Heart left ventricle (tissue), 16 donors: ENCODE results near the gene HS3ST6. TPM values are rescaled to one million over a fixed set of nuclear protein-coding genes. Genes with fewer than 3 reads are reported as not detected.

Experiments
- ATAC-seq, 4 donors: fragments of 200-7000 bp; cut with Tn5 transposase; one replicate each; pipeline ENCODE4 v1.9.1; 2020 to 2022; ENCODE audit warnings: moderate library complexity in 4 of 4, mild to moderate bottlenecking in 3 of 4, moderate number of reproducible peaks in 1 of 4
- DNase-seq, 5 donors: peaks; one replicate each; pipeline ENCODE4 v3.0.0-alpha.2; 2020
- H3K27ac ChIP-seq, 12 donors: fragments of 200-600 bp; sonication (generic) in 4 of 12; one replicate each; pipeline versions ENCODE4 v1.5.0 to v1.8.0; 2016 to 2022; ENCODE audit warnings: mild to moderate bottlenecking in 2 of 12
- H3K27me3 ChIP-seq, 9 donors: fragments of 200-600 bp; sonication (generic) in 2 of 9; one replicate each; pipeline versions ENCODE4 v1.5.1 to v1.8.0; 2016 to 2022; ENCODE audit warnings: mild to moderate bottlenecking in 3 of 9
- H3K36me3 ChIP-seq, 9 donors: fragments of 200-600 bp; sonication (generic) in 2 of 9; one replicate each; pipeline versions ENCODE4 v1.5.0 to v1.8.0; 2018 to 2022; ENCODE audit warnings: mild to moderate bottlenecking in 2 of 9
- H3K4me1 ChIP-seq, 12 donors: fragments of 200-600 bp; sonication (generic) in 4 of 12; one replicate each; pipeline versions ENCODE4 v1.5.0 to v1.8.0; 2016 to 2022; ENCODE audit warnings: mild to moderate bottlenecking in 3 of 12
- H3K4me3 ChIP-seq, 12 donors: fragments of 200-600 bp; sonication (generic) in 4 of 12; one replicate each; pipeline versions ENCODE4 v1.5.0 to v1.8.0; 2017 to 2022; ENCODE audit warnings: mild to moderate bottlenecking in 9 of 12, moderate library complexity in 4 of 12
- H3K9me3 ChIP-seq, 12 donors: fragments of 200-600 bp; sonication (generic) in 4 of 12; one replicate each; pipeline versions ENCODE4 v1.5.0 to v1.8.0; 2016 to 2022; ENCODE audit warnings: mild to moderate bottlenecking in 1 of 12
- POLR2A ChIP-seq, 2 donors: fragments of 450-650 bp; IDR thresholded peaks; one replicate each; pipeline ENCODE4 v1.6.1; 2017; ENCODE audit warnings: antibody characterized with exemption in 2 of 2, mild to moderate bottlenecking in 2 of 2, moderate library complexity in 2 of 2
- WGBS, 4 donors: extraction: QIAGEN DNeasy Blood & Tissue Kit in 2 of 4; methylation state at CpG; one replicate each; pipeline versions ENCODE4 v1.1.5 to v1.1.7; 2013 to 2018; 5-methylcytosine and 5-hydroxymethylcytosine counted together
- intact Hi-C, 10 donors: fragments of 100-400 bp; cut with DNase I; formaldehyde crosslinking; loops; one replicate each; pipeline versions ENCODE4 v1.11.1 to v1.14.2; 2022
- polyA plus RNA-seq, 2 donors: library from polyadenylated mRNA; stranded (reverse); fragments of 200-250 nt; gene quantifications; one replicate each; pipeline ENCODE4 v1.2.3, GENCODE V29; 2013
- total RNA-seq, 9 donors: library from RNA; depleted of rRNA in 2 of 9; stranded (reverse); fragments of >200 nt in 2 of 9; fragmentation: NEBNext Ultra II Directional in 3 of 9; extraction: Animal tissue kit (Norgen Biotek cat#: 25700) in 3 of 9; gene quantifications; one replicate each; pipeline versions ENCODE4 v1.1.0 to v1.2.4, GENCODE V29; 2016 to 2023
- TF ChIP-seq, protein P1 (sequence below), 12 donors: fragments of 200-600 bp; sonication (generic) in 4 of 12; IDR thresholded peaks; one replicate each; pipeline versions ENCODE4 v1.5.0 to v1.8.0; 2018 to 2022; ENCODE audit warnings: antibody characterized with exemption in 12 of 12, mild to moderate bottlenecking in 5 of 12
- donor health status: ischemic (EF 13 %, LVEDD 7.1; RV severe dilation, severe dysfunction).
- donor health status: healthy with polysubstance abuse.
- donor health status: DM: no; HTN: yes; CAD: no.
- donor health status: DM: no; HTN: no; CAD: no.
- donor health status: ischemic (EF 25% LVEDD 6.9; RV normal size, moderate dysfunction).
- donor health status: ischemic (EF 25% LVEDD 5.7; RV mildly dilated, moderate dysfunction).
- donor health status: healthy.
- donor health status: DM: yes; HTN: yes; CAD: no.
- donor health status: ischemic (EF 35%, LVEDD 5.7; RV mildly dilated, moderate dysfunction).
- donor health status: nonischemic (EF 11% LVEDD 7.7; RV severe dilation, severe dysfunction).
- donor health status: DM: yes; HTN: yes; CAD: no.
- donor health status: PGD.
- donor health status: ischemic (EF 29% LVEDD 5.4; RV normal size, mild dysfunction).
- donor health status: nonischemic (EF 23%, LVEDD 6.1; RV moderate dilation, normal function).

Gene HS3ST6
- total and polyA plus RNA-seq, 11 donors = not detected

DNA sequence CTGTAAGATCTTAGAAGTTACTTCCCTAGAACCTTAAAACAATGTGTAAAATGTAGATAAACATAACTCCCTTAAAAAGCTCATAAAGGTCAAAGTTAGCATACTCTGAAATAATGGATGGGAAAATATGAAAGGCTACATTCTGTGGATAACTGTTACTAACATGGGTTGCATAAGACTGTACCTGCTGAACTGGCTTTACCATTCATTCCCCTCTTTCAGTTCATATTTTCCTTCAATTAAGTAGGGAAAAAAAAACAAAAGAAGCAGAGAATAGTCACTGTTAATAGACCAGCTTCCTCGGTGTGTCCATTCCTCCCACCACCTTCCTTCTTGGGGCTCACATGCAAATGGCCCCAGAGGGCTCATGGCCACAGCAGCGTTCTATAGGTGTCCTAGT lies 38.7 kb downstream of the HS3ST6 start:
- ATAC-seq = no peak
- H3K36me3 ChIP-seq = no peaks in the 10 kb centered on the region
- H3K27me3 ChIP-seq = peaks cover 0 to 81% (median 24%) of the 10 kb centered on the region in 9 donors
- no peaks in the 10 kb centered on the region for H3K4me1 ChIP-seq
- intact Hi-C loops = loop anchor here in 1 of 10 donors (5.0 kb wide), 1 partner anchor 33 kb away; no protein-coding TSS in a partner anchor
- DNase-seq = no peak
- no peak overlapping the region for H3K27ac ChIP-seq
- WGBS, 4 donors = 39 to 67% (median 44%) methylated on average over 2 of the region's 2 CpGs
- no peaks in the 10 kb centered on the region for H3K9me3 ChIP-seq
- no peak overlapping the region for H3K4me3 ChIP-seq
- TF ChIP-seq, protein P1, sequence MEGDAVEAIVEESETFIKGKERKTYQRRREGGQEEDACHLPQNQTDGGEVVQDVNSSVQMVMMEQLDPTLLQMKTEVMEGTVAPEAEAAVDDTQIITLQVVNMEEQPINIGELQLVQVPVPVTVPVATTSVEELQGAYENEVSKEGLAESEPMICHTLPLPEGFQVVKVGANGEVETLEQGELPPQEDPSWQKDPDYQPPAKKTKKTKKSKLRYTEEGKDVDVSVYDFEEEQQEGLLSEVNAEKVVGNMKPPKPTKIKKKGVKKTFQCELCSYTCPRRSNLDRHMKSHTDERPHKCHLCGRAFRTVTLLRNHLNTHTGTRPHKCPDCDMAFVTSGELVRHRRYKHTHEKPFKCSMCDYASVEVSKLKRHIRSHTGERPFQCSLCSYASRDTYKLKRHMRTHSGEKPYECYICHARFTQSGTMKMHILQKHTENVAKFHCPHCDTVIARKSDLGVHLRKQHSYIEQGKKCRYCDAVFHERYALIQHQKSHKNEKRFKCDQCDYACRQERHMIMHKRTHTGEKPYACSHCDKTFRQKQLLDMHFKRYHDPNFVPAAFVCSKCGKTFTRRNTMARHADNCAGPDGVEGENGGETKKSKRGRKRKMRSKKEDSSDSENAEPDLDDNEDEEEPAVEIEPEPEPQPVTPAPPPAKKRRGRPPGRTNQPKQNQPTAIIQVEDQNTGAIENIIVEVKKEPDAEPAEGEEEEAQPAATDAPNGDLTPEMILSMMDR (IDR thresholded peaks at IDR 0.05) = no peak
- TF ChIP-seq POLR2A (IDR thresholded peaks at IDR 0.05) = no peak

DNA sequence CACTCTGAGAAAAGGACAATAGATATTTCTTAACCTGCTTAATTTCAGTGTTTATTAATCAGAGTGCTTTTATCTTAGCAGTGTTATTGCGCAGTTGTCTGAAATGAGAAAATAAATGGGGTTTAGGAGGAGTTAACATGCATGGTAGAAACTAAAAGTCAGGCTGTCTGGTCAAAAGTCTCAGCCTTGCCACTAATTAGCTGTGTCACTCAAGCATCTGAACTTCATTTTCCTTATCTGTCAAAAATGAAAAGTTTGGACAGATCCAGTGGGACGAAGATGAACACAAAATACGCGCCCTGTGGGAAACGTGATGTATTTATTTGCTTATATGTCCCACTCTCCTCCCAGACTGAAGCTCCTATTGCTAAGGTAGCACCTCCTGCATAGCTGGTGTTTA lies 40.0 kb downstream of the HS3ST6 start:
- Histone ChIP-seq H3K9me3 (no peaks in the 10 kb centered on the region), H3K4me1 (no peaks in the 10 kb centered on the region), H3K27ac (no peak overlapping the region), H3K27me3 (peaks cover 0 to 79% (median 27%) of the 10 kb centered on the region in 9 donors), H3K4me3 (no peak overlapping the region), H3K36me3 (no peaks in the 10 kb centered on the region)
- no peak for TF ChIP-seq POLR2A (IDR thresholded peaks at IDR 0.05)
- TF ChIP-seq, protein P1 (IDR thresholded peaks at IDR 0.05) = no peak
- WGBS, 4 donors = 65 to 81% (median 70%) methylated on average over 5 of the region's 5 CpGs
- intact Hi-C loops = loop anchor here in 1 of 10 donors (5.0 kb wide), 1 partner anchor 34 kb away; no protein-coding TSS in a partner anchor
- DNase-seq (no peak), ATAC-seq (no peak)

DNA sequence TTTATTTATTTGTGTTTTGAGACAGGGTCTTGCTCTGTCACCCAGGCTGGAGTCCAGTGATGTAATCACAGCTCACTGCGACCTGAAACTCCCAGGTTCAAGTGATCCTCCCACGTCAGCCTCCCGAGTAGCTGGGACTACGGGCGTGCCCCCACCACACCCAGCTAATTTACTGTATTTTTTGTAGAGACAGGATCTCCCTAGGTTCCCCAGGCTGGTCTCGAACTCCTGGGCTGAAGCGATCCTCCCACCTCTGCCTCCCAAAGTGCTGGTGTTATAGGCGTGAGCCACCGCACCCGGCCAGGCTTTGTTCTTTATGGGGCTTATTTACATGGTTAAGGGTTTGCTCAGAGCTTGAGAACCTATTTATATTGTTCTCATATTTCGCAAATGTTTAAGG lies 40.4 kb downstream of the HS3ST6 start:
- ATAC-seq (no peak), DNase-seq (no peak)
- no peaks in the 10 kb centered on the region for H3K36me3 ChIP-seq
- peaks cover 0 to 80% (median 22%) of the 10 kb centered on the region in 9 donors for H3K27me3 ChIP-seq
- no peaks in the 10 kb centered on the region for H3K9me3 ChIP-seq
- intact Hi-C loops = loop anchor here in 1 of 10 donors (5.0 kb wide), 1 partner anchor 34 kb away; no protein-coding TSS in a partner anchor
- H3K4me3 ChIP-seq = no peak overlapping the region
- TF ChIP-seq, protein P1 (IDR thresholded peaks at IDR 0.05) = no peak
- no peak for TF ChIP-seq POLR2A (IDR thresholded peaks at IDR 0.05)
- H3K27ac ChIP-seq = no peak overlapping the region
- no peaks in the 10 kb centered on the region for H3K4me1 ChIP-seq
- WGBS, 4 donors = 59 to 69% (median 63%) methylated on average over 11 of the region's 11 CpGs

DNA sequence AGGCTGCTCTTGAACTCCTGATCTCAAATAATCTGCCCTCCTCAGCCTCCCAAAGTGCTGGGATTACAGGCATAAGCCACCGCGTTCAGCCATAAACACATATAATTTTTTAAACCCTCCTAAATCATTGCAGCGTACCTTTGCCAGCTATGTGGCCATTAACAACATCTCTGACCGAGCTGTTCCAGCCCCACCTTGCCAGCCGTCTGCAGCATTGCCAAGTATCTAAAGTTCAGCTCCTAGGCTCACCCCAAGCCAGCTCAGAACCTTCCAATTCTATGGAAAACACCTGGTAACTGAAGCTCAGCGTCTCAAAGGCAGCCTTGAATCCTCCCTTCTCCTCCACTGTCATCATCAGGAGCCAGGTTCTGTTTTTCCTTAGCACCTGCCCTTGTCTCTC lies 41.1 kb downstream of the HS3ST6 start:
- peaks cover 7 to 82% (median 26%) of the 10 kb centered on the region in 9 donors for H3K27me3 ChIP-seq
- WGBS, 4 donors = 57 to 66% (median 59%) methylated on average over 6 of the region's 6 CpGs
- no peak for TF ChIP-seq POLR2A (IDR thresholded peaks at IDR 0.05)
- TF ChIP-seq, protein P1 (IDR thresholded peaks at IDR 0.05) = no peak

More for the DNA sequence above, 41.1 kb downstream of the HS3ST6 start:
- peaks cover 0 to 5% (median 0%) of the 10 kb centered on the region in 12 donors for H3K4me1 ChIP-seq
- H3K4me3 ChIP-seq = no peak overlapping the region
- no peaks in the 10 kb centered on the region for H3K9me3 ChIP-seq
- DNase-seq (no peak), ATAC-seq (no peak)
- no peaks in the 10 kb centered on the region for H3K36me3 ChIP-seq
- H3K27ac ChIP-seq = no peak overlapping the region
- intact Hi-C loops = loop anchor here in 1 of 10 donors (5.0 kb wide), 1 partner anchor 35 kb away; no protein-coding TSS in a partner anchor
